Right renal pelvis (tissue), 4 donors: ENCODE measurements around the gene CCDC92B. TPM values are rescaled to one million over a fixed set of nuclear protein-coding genes. Genes with fewer than 3 reads are reported as not detected.

ENCODE experiments used
- DNase-seq, 4 donors: peaks; one replicate each; pipeline ENCODE4 v3.0.0-alpha.2; 2013; ENCODE audit warnings: low read depth in 4 of 4, low spot score in 3 of 4, missing footprints in 1 of 4
- polyA plus RNA-seq, 4 donors: library from polyadenylated mRNA; unstranded; fragments of 120-200 nt; gene quantifications; one replicate each; pipeline ENCODE4 v1.2.1, GENCODE V29; 2013; ENCODE audit not compliant: insufficient read length in 4 of 4

Gene CCDC92B
- polyA plus RNA-seq, 4 donors = 0.14 to 0.39 (median 0.26) TPM

DNA sequence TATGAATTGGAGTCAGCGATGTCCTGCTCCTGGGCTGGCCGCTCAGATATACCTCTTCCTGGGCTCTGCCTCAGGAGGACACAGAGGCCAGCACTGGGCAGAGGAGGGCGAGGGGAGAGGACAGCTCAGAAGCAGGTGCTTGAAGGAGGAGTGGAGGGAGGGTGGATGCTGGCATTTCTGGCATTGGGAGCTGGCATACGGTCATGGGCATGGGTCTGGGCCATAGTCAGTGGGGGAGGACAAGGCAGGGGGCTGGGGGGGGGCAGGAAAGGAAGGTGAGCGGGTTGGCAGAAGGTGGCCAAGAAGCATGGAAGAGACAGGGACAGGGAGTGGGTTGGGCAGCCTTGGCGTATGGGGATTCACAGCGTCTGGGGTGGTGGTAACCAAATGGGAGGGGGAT is 30.1 kb upstream of the CCDC92B start:
- DNase-seq = no peak

- no peak for DNase-seq
These were observed 29.0 kb upstream of the CCDC92B start for GRCh38 chr17:2778489-2778888.

GRCh38 chr17:2777242-2777867 is 27.9 kb upstream of the CCDC92B start:
- no peak for DNase-seq

- DNase-seq = no peak
These were observed 27.3 kb upstream of the CCDC92B start for GRCh38 chr17:2776589-2777241.

DNA sequence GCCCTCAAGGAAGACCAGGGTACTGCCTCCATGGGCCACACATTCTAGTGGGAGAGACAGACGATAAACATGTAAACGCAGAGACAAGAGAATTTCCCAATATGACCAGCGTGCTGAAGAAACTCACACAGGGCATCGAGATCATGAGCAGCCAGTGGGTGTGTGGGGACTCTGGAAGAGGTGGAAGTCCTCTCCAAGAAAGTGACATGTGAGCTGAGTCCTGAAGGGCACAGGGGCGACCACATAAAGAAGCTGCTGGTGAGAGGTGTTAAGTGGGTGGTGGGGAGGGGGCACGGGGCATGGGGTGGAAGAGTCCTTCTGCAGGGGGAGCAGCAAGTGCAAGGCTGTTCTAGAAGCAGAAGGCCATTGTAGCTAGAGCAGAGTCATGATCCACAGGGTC is 25.8 kb upstream of the CCDC92B start:
- DNase-seq = no peak

GRCh38 chr17:2770129-2770528 is 20.7 kb upstream of the CCDC92B start:
- DNase-seq = no peak

DNA sequence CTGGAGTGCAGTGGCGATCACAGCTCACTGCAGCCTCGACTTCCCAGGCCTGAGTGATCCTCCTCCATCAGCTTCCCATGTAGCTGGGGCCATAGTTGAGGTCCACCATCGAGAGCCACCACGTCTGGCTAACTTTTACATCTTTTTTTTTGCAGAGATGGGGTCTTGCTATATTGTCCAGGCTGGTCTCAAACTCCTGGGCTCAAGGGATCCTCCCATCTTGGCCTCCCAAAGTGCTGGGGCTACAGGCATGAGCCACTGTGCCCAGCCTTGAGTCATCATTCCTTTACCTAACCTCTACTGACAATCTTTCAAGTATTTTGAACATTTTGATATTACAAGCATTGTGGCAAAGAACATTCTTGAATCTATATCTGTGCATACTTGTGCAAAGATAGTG is 9.4 kb upstream of the CCDC92B start:
- no peak for DNase-seq

- DNase-seq = no peak
These were observed 6.7 kb upstream of the CCDC92B start for GRCh38 chr17:2755891-2756724.

GRCh38 chr17:2751491-2751890 is 2.0 kb upstream of the CCDC92B start:
- no peak for DNase-seq

- no peak for DNase-seq
These were observed 1.3 kb upstream of the CCDC92B start for GRCh38 chr17:2750721-2751120.

GRCh38 chr17:2749784-2750181 is 331 bp upstream of the CCDC92B start:
- peak; percentile 58 to 74 (median 62) for DNase-seq

DNA sequence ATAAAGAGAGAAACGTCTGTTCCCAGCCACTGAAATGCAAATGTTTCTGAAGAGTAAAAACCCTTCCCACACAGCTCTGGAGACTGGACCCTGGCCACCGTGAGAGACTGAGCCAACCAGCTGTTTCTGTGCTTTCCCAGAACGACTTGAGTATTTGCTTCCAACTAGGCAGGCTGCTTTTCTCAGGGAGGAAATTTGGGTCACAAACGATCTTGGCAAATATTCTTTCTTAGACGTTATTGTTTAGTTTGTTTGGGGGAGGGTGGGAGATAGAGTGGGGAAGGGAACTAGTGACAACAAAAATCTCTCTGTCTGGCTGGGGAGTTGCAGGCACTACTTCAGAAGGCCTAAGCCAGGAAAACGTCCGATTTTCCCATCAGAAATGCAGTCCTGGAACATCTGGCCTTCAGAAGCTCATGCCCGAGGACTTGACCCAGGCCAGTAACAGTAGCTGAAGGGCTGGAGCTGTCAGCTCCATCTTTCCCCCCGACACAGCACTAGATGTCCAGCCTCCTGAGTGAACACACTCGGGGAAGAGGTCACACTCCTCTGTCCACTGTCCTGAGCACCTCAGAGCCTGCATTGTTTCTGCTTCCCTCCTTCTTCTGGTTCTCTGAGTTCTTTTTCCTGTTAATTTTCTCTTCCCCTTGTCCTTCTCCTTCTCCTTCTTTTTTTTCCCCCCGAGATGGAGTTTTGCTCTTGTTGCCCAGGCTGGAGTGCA is 4.0 kb downstream of the CCDC92B start:
- DNase-seq = peak in 1 of 4 donors; percentile 11

DNA sequence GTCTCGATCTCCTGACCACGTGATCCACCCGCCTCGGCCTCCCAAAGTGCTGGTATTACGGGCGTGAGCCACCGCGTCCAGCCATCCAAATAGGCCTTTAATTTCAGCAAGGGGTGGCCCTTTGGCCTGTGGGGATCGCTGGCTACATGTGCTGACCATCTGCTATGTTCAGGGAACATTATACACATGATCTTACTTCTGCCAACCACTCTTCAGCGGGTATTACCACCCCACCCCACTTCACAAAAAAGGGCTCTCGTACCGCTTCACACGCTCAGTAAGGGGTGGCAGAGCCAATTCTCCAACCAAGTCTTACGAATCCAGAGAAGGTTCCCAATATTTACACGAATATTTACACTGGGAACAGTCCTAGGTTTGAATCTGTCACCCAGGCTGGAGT is 11.8 kb downstream of the CCDC92B start:
- no peak for DNase-seq

DNA sequence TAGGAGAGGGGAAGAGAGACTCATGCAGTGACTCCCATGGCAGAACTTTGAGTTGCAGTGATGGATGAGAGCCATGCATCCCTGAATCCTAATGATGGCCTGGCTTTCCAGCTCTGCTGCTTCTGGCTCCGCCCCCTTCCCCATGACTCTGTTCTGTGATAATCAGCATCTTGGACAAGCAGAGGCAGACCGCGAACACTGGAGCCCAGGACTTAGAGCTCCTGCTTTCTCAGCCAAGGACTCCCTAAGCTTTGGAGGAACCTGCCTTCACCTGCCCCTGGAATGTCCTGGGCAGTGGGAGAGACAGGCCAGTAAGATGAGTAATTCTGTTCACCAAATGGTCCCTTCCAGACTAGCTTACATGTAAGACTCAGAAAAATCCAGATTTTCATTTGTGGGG is 12.5 kb downstream of the CCDC92B start:
- DNase-seq = no peak

- no peak for DNase-seq
These were observed 13.6 kb downstream of the CCDC92B start for GRCh38 chr17:2735896-2736295.

DNA sequence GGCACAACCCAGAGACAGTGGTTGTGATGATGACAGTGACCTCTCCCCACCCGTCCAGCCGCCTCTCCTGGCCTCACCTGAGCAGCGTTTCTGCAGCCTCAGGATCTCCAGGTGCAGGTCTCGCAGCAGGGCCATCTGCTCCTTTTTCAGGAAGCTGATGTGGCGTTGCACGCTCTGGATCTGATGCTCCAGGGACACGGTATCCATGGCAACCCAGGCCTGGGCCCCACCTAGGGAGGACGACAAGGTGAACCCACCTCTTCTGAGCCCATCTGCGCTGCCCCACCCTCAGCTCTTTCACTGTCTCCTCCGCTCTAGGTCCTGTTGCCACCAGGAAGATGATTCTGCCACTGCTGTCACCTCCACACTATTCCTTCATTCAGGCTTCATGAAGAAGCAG is 14.5 kb downstream of the CCDC92B start:
- no peak for DNase-seq

GRCh38 chr17:2731807-2732206 is 17.6 kb downstream of the CCDC92B start:
- DNase-seq = no peak

- DNase-seq = no peak
These were observed 18.6 kb downstream of the CCDC92B start for GRCh38 chr17:2730764-2731353.

- no peak for DNase-seq
These were observed 24.7 kb downstream of the CCDC92B start for GRCh38 chr17:2724784-2725164.

GRCh38 chr17:2723997-2724783 is 25.3 kb downstream of the CCDC92B start:
- no peak for DNase-seq
